ENCODE data around the gene ARHGDIA.

ARHGDIA gene

GRCh38 chr17:81888105-81888987 lies 17.2 kb upstream of the ARHGDIA start:
- DNase-seq: no peak

GRCh38 chr17:81885869-81886548 lies 14.9 kb upstream of the ARHGDIA start:
- DNase-seq: no peak

GRCh38 chr17:81885454-81885853 lies 14.3 kb upstream of the ARHGDIA start:
- DNase-seq: no peak

DNA sequence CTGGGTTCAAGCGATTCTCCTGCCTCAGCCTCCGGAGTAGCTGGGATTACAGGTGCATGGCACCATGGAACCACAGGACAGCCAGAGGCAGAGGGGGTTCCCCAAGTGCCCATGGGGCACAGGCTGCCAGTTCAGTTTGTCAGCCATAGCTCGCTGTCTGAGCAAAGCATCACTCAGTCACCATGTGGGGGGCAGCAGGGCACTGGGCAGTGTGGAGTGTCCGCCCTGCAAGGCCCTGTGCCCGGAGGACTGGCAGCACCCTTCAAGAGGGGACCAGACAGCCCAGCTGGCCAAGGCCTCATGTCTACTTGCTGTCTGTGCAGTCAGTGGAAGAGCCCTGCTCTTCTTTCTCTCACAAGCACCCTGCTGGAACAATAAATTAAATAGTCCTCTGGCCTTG lies 13.8 kb upstream of the ARHGDIA start:
- no peak for DNase-seq

DNA sequence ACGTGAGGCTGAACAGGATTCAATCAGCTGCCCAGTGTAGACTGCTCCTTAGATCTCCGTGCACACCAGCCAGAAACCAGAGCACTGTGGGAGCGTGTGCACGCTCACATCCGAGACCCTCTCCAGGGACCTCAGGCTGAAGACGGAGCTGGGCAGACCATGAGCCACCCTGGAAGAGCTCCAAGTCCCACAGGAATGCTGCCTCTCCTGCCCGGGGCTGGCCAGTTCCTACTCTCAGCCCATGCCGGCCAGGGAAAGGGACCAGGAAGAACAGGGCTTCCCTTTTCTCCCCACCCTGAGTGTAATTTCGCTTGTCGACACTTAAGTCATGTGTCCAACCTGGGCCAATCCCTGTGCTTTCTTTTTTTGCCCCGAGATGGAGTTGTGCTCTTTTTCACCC lies 13.4 kb upstream of the ARHGDIA start:
- DNase-seq: no peak

GRCh38 chr17:81879121-81879520 lies 8.0 kb upstream of the ARHGDIA start:
- DNase-seq: no peak

DNA sequence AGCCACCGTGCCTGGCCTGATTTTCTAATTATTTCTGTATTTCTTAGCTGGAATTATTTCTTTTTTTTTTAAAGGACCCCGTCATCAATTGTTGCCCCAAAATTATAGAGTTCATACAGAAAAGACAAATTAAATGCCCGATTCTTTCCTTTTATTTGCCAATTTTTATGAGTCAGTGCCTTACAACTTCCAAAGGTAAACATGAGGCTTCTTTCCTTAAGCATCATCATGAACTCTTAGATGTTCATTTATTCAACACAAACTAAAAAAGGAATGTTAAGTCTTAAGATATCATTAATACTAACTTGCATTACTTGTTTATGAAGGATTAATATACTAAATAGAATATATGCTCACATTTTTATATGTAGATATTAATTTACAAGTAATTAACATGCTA lies 7.2 kb upstream of the ARHGDIA start:
- DNase-seq: no peak

GRCh38 chr17:81877569-81877968 lies 6.4 kb upstream of the ARHGDIA start:
- DNase-seq: no peak

DNA sequence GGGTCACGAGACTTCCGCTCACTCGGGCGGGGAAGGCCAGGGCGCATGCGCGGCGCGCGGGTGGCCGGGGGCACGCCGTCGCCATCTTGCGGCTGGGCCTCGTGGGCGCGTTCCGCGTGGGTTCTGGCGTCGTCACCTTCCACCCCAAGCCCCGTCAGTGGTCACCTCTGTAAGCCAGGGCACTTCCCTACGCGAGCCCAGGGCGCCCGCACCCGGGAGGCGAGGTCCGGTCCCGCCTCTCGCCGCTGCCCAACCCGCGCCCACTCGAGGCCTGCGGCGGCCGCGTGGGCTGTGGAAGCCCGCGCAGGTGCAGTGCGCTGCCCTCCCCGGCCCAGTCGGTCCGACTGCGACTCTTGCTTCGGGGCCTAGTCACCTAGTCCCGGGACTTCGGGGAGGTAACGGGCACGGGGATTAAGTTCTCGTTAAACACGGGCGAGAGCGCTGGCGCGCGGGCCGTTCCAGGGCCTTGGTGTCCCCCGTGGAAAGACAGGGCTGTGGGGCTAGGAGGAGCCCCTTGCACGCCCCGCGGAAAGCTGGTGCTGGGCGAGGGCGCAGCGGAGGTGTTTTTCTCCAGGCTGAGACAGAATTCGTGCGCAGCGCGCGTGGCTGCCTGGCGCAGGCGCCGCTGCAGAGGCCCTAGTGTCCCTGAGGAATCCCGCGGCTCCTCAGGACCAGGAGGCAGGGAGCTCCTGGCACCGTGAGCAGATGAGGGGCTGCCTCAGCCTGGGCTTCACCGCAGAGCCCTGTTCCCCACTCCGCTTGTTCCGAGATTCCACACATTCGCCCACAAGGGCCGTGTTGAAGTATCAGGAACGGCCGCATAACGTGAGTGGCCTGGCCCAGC lies 472 bp upstream of the ARHGDIA start:
- DNase-seq: peak; percentile 97

GRCh38 chr17:81870131-81870980 lies 781 bp downstream of the ARHGDIA start:
- DNase-seq: peak; percentile 83

GRCh38 chr17:81869221-81870130 lies 1.7 kb downstream of the ARHGDIA start:
- DNase-seq: peak; percentile 83

DNA sequence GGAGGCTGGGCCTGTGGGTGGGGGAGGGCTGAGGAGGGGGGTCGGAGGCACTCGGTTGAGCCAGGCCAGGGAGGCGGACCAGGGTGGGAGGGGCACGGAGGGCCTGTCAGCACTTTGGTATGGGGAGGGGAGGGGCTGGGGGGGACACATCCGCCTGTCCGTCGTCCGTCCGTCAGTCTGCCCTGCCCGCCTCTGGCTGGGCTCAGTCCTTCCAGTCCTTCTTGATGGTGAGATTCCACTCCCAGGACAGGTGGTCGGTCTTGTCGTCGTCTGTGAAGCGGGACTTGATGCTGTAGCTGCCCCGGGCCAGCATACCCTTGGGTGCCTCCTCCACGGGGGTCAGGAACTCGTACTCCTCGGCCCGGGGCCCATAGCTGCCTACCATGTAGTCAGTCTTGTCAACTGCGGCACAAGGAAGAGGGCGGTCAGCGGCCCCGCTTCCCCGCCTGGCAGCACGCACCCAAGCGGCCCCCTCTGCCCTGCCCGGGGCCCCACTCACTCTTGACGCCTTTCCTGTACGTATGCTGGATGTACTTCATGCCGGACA lies 2.4 kb downstream of the ARHGDIA start:
- no peak for DNase-seq

GRCh38 chr17:81867991-81868673 lies 3.0 kb downstream of the ARHGDIA start:
- peak; percentile 66 for DNase-seq

DNA sequence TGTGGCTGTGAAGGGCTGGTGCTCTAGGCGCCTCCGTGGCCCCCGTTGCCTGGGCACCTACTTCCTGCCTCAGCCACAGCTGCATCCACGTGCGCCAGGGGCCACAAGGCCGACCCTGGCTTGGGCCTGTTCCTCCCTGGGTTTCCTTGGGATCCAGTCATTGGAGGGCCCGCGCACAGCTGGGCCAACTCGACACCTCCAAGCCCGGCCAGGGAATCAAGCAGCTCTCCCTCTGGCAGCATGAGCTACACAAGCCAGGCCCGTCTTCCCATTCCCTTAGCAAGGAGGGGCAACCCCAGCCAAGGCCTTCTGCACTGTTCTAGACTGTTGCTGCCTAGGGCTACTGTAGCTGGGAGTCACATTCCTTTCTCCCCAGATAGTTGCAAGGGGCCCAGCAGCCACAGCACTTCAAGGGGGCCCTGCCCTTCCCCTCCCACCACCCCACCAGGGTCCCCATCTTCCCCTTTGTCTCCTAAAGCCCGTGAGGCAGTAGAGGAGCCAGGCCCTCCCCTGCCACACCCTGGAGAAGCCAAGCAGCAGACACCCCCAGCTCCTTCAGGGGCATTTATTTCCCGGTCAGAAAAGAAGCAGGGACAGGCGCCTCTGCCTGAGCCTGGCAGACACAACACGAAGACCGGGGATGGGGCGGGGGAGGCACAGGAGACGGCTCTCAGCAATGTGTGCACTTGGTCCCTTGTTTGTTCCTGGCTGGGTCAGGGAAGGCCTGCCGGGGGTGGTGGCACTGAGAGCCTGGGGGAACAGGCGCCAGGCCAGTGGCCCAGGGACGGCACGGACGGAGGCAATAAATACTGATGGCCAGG lies 3.8 kb downstream of the ARHGDIA start:
- peak; percentile 79 for DNase-seq

DNA sequence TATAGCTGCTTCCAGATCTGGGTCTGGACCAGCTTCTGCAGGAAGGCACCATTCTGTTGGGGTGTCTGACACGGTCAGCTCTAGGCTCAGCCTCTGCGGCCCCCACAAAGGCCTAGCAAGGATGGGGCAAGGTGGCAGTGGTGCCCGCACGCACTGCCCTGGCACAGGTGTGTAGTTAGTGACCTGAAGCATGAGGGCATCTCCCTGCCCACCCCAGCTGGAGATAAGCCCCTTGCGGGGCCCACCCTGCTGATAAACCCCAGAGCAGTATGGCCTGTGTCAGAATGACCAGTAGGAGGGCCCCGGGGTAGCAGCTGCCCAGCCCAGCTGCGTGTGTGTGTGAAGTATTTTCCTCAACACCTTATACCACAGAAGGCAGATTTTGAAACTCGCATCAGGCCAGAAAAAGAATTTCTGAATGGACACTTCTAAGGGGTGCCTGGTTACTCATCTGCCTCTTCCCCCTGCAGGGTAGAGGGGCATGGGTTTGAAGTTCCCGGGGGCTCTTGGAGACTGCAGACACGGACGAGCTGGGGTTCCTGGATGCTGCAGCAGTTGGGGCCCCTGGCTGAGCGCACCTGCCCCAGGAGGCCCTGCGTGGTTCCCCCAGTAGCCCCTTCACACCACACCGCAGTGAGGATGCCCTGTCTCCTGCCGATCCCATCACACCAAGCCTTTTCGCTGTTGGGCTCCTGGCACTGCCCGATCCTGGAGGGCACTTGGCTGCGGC lies 4.5 kb downstream of the ARHGDIA start:
- DNase-seq: peak; percentile 76

DNA sequence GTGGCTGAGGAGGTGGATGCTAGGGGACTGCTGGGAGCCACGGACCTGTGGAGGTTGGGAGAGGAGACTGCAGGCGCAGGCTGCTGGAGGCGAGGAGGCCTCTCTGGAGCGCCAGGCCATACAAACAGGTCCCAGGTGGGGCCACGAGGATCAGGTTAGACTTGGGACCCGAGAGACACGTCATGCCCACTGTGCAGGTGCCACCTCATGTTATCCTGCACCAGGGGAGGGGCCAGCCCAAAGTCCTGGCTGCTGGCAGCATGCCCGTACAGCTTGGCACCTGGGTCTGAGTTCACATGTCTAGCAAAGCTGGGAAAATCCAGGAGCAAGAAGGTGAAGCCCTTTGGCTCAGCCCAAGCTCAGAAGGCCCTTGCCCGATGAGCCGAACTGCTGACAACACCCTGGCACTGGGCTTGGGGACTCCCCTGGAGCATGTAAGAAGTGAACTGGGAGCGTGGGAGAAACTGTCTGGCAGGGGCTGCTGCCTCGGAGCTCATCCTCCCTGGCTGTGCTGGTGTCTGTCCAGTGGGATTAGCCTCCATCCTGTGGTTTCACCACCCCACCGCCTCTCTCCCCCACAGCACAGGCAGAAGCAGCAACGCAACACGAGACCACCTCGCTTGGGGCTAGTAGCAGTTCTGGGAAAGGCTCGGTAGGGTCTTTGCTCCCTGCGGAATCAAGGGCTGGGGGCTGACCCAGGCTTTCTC lies 5.3 kb downstream of the ARHGDIA start:
- peak; percentile 70 for DNase-seq

DNA sequence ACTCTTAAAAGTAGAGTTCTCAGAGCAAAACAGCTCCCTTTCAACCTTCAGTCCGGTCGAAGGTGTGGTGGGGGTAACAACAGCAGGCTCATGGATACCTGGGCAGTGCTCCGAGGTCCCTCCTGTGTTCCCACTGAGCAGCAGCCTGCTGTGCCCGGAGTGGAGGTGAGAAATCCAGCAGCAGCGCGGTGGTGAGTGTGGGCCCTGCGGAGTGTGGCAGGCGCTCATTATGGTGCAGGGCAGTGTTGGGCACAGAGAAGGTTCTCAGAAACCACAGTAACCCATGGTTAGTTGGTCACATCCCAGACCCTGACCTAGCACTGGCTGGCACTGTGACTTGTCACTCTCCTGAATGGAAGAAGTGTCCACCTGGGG lies 5.8 kb downstream of the ARHGDIA start:
- no peak for DNase-seq

Data from activated CD8-positive, alpha-beta memory T cell treated with anti-CD3 and anti-CD28 coated beads for 24 hours (primary cell).